NCI-H2029 treated with DMSO at 0.1 percent for 48 hours (cell line): Measurements from ENCODE around the gene MNAT1.
A peak's percentile ranks its signal among the peaks of the same experiment; 100 is the strongest.
"Not testable (repeated sequence)": the region's sequence is repeated elsewhere in the genome, so short reads cannot be mapped to it uniquely, and the experiment has no call there.

ENCODE experiments used
- DNase-seq: peaks from one replicate; lab custom pipeline; 2025; lab: John Stamatoyannopoulos, UW

Gene MNAT1

DNA sequence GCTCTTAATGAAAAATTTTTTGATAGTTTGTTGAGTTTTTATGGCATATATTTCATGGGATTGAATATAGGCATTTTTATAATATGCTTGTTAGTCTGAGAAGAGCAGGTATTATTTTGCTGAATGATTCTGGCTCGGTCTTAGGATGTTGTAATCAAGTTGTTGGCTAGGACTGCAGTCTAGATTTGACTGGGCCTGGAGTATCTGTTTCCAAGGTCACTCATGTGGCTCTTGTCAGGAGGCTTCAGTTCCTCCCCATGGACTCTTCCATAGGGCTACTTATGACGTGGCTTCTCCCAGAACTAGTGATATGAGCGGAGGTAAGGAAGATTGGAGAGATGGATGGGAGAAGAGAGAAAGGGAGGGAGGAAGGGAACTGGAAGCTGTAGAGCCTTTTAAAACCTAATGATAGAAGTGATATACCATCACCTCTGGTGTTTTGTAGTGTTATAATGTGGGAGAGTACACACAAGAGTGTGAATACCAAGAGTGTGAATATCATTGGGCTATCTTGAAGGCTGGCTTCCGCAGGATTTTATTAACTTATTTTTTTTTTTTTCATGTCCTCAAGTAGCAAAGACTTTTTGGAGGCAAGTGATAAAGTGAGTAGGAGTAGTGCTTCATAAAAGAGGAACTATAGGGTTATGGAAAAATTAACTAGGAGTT lies 4.4 kb downstream of the MNAT1 start:
- no peak for DNase-seq

DNA sequence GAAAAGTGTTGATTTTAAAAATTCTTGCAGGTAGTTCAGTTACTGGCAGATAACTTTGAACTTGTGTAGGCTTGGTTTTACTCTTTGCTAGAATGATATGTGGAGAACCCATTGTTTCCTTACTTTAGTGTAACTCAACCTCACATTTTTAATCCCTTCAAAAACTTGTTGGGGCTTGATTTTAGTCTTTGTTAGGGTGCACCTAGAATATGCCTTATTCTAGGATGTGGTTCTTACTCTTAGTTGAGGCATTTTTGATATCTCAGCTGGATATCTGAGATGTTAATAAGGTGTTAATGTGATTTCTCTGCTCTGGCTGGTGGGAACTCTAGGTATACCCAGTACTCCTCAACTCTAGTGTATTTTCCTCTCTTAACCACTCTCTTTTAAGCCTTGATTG lies 10.0 kb downstream of the MNAT1 start:
- no peak for DNase-seq

DNA sequence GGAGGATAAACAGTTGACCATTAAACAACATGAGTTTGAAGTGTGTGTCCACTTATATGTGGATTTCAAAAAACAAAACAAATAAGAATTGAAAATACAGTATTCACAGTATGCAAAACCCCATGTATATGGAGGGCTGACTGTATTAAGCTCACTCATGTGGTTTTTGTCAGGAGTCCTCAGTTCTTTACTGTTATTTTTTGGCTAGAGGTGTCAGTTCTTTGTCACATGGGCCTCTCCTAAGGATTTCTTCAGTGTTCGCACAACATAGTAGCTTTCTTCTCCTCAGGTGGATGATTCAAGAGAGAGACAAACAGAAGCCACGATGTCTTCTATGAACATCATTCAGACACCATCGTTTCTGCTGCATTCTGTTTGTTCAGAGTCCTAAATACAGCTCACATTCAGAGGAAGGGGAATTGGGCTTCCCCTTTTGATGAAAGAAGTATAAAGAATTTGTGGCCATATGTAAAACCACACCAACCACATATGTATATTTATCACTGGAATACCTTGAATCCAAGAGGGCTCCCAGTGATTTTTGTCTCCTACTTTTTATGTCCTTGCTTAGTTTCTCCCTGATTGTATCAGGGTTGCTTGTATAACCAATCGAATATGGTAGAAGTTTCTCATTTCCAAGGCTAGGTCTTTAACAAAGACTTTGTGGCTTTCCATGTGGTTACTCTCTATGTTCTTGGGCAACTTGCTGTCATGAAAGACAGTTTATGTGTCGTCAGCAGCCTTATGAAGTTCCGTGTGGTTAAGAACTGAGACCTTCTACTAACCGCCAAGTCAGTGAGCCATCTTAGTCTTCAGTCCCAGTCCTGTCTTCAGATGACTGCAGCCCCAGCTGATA lies 18.9 kb downstream of the MNAT1 start:
- no peak for DNase-seq

DNA sequence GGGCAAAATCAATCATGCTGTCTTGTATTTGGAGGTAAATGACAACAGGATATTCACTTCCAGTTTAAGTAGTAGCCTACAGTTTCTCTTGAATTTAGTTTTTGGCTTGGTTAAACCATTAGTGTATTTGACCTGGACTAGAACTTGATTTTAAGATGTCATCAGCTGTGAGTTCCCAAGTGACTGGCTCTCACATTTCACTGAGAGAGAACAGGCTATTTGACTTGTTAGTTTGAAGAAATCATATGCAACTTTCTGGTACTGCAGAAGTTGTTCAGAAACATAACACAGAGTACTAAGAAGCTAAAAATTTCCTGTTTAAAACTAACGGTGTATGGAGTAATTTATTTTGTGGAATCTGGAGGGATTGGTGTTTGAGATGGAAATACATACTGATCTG lies 22.3 kb downstream of the MNAT1 start:
- no peak for DNase-seq

DNA sequence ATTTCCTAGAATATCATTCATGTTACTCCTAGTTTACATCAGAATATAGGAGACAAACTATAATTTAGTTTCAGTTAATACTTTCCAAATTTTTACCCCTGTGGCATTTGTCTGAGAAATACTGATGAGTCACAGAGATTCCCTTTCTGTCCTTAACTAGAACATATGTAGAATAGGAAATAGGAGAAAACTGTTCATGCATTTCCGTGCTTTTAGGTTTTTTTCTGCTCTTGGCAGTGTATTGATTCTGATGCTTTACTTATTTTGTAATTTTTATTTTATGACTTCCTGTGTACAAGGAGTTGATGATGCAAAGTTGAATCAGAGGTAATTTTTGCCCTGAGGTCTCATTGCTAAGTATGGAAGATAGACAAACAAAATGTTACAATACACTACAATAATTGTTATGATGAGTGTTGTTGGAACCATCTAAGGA lies 23.0 kb downstream of the MNAT1 start:
- DNase-seq = no peak

DNA sequence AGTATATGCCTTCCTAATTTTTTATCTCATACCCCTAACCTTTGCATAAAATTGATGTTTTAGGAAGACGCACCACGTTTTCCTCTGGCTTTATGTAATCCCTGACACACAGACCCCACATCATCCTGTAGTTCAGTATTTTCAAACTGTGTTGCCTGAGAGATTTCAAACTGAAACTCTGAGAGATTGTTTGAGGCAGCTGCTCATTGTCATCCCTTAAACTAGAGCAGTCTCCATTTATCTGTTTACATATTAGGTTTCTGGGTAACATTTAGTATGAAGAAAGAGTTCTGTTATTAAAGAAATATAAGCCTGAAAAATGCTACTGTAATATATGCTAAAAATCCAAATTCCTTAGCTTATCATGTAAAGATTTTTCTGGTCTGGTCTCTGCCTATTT lies 24.3 kb downstream of the MNAT1 start:
- DNase-seq = no peak

DNA sequence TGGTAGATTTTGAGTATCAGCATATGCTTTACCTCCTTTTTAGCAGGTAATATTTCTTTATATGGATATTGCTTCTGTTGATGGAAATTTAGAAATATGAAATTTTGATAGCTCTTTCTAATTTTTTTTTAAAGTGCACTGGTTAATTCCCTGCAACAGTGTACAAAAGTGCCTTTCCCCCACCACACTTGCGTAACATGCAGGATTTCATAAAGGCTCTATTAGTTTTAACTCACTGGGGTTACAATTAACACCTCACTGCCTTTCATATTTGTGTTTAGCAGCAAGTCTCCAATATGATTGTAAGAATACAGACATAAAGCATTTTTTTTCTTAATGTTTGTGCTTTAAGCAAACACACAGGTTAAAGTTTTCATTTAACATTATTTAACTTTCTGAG lies 25.6 kb downstream of the MNAT1 start:
- DNase-seq = no peak

DNA sequence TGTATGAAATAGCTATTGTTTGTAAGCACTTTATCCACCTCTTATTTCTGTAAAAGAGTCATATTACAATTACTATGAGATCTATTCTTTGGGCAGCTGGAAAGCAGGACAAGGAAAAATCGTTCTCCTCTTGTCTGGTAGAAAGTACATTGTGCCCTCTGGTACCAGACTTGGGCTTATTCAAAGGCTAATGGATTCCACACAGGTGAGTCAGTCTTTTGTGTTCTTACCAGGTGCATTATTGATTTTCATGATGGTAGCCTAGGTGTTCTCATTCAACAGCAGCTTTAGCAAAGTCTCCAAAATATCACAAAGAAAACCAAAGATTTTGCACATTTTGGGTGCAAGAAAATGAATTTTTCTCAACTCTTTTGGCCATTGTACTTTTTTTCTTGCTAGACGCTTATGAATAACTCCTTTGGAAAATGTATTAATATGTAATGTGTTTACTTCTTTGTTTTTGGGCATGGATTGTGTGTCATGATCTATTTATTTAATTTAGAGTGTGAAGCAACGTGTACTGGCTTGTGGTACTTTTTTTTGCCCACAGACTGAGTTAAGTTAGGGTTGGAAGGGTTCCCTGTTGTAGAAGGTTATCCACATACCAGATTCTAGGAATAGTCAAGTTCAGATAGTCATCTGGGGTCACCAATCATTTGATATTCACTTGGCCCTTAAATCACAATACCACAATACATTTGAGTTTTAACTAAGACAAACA lies 26.2 kb downstream of the MNAT1 start:
- peak; percentile 95 for DNase-seq

DNA sequence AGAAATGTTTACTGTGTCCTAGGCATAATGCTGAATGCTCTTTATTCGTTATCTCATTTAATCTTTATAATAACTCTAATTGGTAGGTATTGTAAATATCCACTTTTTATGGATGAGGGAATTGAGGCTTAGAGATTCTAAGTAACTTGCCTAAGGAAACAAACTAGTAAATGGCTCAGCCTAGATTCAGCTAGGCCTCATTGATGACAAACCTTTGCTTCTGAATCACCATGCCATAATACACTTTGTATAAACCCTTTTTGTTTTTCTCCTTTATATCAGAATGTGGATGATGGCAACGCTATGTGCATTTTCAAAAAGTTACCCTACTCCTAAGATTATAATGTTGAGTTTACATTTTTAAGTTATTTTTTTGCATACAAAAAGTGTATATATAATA lies 34.0 kb downstream of the MNAT1 start:
- no peak for DNase-seq

DNA sequence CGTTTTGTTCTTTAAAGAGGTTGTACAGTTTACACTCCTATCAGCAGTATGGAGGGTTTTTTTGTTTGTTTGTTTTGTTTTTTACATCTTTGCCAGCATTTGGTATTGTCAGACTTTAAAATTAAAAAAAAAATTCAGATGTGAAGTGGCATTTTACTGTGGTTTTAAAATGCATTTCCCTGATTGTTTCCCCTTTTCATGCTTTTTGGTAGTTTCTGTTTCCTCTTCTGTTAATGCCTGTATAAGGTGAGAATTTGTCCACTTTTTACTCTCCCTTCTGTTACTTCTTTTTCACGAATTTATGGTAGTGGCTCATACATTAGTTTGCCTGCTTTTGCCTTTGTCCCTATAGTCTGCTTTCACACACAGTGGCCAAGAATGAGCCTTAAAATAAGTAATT lies 36.6 kb downstream of the MNAT1 start:
- no peak for DNase-seq

DNA sequence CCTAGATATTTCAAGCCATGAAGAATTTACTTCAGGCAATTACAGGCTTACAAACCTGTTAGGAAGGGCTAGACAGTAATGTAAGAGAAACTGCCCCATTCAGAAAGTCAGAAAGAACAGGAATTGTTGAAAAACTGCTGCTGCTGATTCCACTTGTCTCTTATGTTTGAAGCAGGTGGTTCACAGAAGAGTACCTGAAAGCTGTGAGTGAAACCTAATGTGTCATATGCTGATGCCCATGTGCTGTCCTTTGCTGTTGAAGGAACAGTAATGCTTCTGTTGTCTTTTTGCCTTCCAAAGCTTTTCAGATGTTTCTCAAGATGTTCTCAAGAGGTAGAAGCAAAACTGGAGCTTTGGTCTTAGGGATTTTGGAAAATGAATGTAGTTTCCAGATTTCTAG lies 39.0 kb downstream of the MNAT1 start:
- DNase-seq = no peak

DNA sequence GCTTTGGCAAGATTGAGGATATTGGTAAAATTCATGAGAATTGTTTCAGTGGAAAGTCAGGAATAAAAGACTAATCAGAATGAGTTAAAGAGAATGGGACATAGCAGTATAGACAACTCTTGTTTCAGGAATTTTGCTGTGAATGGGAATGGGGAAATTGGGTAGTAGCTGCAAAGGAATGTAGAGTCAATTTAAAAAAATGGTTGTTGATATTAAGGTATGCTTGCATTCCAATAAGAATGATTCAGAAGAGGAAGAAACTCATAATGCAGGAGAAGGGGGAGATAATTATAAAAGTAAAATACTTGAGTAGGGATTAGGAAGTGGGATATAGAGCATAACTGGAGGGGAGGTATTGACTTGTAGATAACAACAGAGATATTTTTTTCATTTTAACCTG lies 40.7 kb downstream of the MNAT1 start:
- no peak for DNase-seq

DNA sequence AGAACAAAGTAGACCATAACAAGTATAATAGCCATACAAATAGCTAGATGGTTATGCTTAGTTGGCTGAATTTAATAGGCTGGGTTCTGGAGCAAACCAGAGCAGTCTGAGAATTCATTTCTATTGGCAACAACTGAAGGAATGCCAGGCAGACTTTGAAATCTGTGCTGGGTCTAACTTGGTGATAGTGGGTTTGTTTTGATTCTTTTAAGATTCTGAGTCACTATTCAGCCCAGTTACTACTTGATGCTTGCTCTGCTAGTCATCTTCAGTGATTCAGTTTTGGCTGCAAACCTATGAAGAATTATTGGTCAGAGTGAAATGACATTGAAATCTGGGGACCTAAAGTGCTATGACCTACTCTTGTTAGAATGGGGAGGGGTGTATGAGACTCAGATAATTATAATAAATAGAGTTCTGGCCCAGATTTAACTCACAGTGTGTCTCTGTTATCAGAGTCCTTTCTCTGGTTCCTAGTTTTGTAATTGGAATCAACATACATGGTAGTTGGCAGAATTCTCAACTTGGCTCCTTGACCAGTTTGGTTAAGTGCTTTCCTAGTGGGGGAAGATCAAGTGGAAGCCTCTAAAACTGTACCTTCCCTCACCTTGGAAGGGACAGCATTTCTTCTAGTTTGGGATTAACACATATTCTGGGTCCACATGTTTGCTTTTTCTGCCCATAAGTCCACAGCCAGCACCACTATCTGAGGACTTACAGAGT lies 43.5 kb downstream of the MNAT1 start:
- no peak for DNase-seq

DNA sequence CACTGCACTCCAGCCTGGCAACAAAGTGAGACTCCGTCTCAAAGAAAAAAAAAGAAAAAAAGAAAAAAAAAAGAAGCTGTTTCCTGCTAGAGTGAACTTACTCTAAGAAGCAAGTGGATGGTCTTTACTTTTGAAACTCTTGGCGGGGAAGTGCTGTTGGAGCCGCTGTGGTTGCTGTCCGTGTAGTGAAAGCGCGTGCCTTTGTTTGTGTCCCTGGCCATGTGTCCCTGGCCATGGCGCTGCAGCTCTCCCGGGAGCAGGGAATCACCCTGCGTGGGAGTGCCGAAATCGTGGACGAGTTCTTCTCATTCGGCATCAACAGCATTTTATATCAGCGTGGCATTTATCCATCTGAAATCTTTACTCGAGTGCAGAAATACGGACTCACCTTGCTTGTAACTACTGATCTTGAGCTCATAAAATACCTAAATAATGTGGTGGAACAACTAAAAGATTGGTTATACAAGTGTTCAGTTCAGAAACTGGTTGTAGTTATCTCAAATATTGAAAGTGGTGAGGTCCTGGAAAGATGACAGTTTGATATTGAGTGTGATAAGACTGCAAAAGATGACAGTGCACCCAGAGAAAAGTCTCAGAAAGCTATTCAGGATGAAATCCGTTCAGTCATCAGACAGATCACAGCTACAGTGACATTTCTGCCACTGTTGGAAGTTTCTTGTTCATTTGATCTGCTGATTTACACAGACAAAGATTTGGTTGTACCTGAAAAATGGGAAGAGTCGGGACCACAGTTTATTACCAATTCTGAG lies 45.4 kb downstream of the MNAT1 start:
- not testable (repeated sequence) for DNase-seq

DNA sequence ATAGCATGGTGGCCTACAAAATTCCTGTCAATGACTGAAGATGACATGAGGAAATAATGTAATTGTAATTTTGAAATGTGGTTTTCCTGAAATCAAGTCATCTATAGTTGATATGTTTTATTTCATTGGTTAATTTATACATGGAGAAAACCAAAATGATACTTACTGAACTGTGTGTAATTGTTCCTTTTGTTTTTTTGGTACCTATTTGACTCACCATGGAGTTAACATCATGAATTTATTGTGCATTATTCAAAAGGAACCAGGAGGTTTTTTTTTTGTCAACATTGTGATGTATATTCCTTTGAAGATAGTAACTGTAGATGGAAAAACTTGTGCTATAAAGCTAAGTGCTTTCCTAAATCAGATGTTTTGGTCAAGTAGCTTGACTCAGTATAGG lies 46.0 kb downstream of the MNAT1 start:
- not testable (repeated sequence) for DNase-seq

DNA sequence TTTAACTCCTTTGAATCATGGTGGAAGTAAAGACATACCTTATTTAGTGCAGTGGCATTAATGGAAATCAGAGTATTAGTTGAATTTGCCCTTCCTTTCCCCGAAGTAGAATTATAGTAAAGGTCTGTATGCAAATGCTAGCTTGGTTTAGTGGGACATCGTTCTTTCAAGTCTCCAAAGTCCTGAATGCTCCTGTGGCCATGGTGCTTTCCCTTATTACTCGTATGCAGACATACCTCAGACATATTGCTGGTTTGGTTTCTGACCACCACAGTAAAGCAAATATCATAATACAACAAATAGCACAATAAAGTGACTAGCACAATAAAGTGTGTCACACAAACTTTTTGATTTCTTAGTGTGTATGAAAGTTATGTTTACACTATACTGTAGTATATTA lies 52.3 kb downstream of the MNAT1 start:
- no peak for DNase-seq

DNA sequence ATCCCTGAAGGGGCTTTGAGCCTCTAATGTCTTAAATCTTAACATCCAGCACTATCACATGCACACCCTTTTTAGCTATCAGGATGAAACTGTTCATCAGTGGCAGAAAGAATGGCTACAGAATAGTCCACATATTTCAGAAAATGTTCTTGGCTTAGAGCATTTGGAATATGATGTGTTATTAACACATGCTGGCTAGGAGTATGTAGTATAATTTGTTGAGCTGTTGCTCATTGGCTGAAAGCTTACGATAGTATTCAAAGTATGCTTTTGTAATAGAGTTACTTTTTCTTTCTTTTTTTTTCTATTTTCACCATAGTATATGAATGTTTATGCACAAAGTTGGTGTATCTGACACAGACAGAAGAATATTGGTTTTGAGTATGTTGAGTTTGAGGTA lies 55.1 kb downstream of the MNAT1 start:
- no peak for DNase-seq

DNA sequence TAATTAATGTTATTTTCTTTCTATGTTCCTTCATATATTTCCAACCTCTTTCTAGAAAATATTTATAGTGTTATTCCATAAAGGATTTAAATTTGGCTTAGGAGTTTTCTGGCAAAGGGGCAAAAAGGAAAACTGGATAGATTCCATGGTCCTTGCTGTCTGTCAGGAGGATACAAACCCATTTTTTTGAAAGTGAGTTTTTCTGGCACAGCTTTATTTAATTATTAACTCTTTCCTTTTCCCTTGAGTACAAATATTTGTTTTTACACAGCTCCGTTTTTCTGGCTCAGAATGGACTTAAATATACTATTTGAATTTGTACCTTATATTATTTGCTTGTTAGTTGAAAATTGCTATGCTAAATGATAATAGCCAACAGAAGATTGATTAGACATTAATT lies 56.3 kb downstream of the MNAT1 start:
- DNase-seq = no peak

DNA sequence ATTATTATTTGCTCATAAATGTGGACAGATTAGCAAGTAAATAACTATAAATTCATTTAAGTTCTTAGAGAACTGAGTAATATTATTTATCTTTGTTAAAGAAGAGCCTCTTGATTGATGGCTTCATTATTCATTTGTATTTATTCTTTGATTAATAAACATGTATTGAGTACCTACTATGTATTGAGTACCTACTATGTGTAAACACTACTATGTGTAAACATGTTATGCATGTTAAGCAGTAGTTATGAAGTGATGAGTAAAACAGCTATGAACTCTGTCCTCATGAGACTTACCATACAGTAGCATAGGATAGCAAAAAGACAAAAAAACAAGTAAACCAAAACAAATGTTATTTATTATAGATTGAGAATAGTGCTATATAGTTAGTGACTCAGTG lies 61.9 kb downstream of the MNAT1 start:
- no peak for DNase-seq

DNA sequence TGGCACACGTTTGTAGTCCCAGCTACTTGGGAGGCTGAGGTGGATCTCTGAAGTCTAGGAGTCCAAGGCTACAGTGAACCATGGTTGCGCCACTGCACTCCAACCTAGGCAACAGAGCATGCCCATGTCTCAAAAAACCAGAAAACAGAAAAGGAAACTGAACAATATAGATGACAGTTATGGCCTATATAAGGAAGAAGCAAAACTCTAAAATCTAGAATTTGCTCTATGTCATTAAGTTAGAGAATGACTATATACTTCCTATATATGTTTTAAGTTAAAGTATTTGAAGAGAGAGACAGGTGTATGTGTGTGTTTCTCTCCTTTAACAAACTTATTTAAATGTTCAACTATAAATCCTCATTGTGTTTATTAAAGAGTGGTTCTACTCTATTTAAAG lies 65.8 kb downstream of the MNAT1 start:
- DNase-seq = no peak

DNA sequence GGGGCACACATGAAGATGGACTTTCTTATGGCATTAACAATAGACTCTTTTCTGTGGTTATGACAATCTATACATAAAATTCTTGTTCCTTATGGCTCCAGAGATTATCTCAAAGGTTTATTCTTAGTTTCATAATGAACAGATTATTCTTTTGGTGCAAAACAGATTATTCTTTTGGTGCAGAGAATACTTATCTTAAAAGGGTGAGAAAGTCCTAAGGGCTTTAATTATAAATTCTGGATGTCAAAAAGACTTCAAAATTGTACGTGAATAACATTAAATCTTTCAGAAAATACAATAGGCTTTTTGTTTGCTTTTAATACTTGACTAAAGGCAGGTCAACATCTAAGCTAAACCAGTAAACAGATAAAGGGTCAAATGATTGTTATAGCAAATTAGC lies 69.3 kb downstream of the MNAT1 start:
- DNase-seq = no peak
